ENCODE measurements around the gene TBX18.

TBX18 gene

GRCh38 chr6:84772428-84773132, 8.2 kb upstream of the TBX18 start:
- DNase-seq = no peak

GRCh38 chr6:84771756-84772356, 7.5 kb upstream of the TBX18 start:
- no peak for DNase-seq

- no peak for DNase-seq
These were observed 6.8 kb upstream of the TBX18 start for GRCh38 chr6:84771125-84771755.

GRCh38 chr6:84770521-84770920, 6.1 kb upstream of the TBX18 start:
- no peak for DNase-seq

- no peak for DNase-seq
These were observed 4.9 kb upstream of the TBX18 start for GRCh38 chr6:84769306-84769705.

GRCh38 chr6:84768442-84769174, 4.2 kb upstream of the TBX18 start:
- DNase-seq = no peak

- no peak for DNase-seq
These were observed 3.3 kb upstream of the TBX18 start for GRCh38 chr6:84767526-84768201.

- no peak for DNase-seq
These were observed 2.6 kb upstream of the TBX18 start for GRCh38 chr6:84766799-84767525.

- DNase-seq = no peak
These were observed 1.9 kb upstream of the TBX18 start for GRCh38 chr6:84766118-84766798.

- no peak for DNase-seq
These were observed 489 bp downstream of the TBX18 start for GRCh38 chr6:84763886-84764331.

- no peak for DNase-seq
These were observed 1.2 kb downstream of the TBX18 start for GRCh38 chr6:84763003-84763885.

GRCh38 chr6:84762220-84763002, 2.0 kb downstream of the TBX18 start:
- DNase-seq = no peak

- no peak for DNase-seq
These were observed 5.9 kb downstream of the TBX18 start for GRCh38 chr6:84758486-84758885.

GRCh38 chr6:84756877-84757276, 7.5 kb downstream of the TBX18 start:
- no peak for DNase-seq

- DNase-seq = no peak
These were observed 7.9 kb downstream of the TBX18 start for GRCh38 chr6:84756466-84756865.

GRCh38 chr6:84753173-84753572, 11.2 kb downstream of the TBX18 start:
- DNase-seq = no peak

- no peak for DNase-seq
These were observed 12.1 kb downstream of the TBX18 start for GRCh38 chr6:84752118-84752850.

GRCh38 chr6:84749181-84749580, 15.2 kb downstream of the TBX18 start:
- DNase-seq = no peak

- no peak for DNase-seq
These were observed 16.0 kb downstream of the TBX18 start for GRCh38 chr6:84748376-84748775.

Data from NCI-H1694 treated with DMSO at 0.1 percent for 48 hours (cell line).